IMR-90 (cell line): ENCODE measurements around the gene ST6GALNAC2. TPM values are rescaled to one million over a fixed set of nuclear protein-coding genes. Genes with fewer than 3 reads are reported as not detected.

Source experiments
- ATAC-seq: fragments of 200-7000 bp; cut with Tn5 transposase; 2 replicates; pipeline ENCODE4 v1.9.1; 2020; ENCODE audit warnings: low read depth, mild to moderate bottlenecking, moderate library complexity
- BruUV-seq: library from RNA; stranded (reverse); fragments of 400-500 nt; replicated peaks from 2 replicates; lab custom pipeline; 2021; lab: Mats Ljungman, UMichigan
- CTCF ChIA-PET: fragments of 300-600 bp; formaldehyde crosslinking; extraction: SDS; loops from one replicate; lab custom pipeline; 2021; ENCODE audit warnings: antibody characterized with exemption; lab: Yijun Ruan, JAX
- POLR2A ChIA-PET: fragments of 300-600 bp; sonication (Branson Sonifier 250); formaldehyde crosslinking; loops from one replicate; lab custom pipeline; 2022; ENCODE audit warnings: antibody characterized with exemption; ENCODE audit not compliant: unreplicated experiment; lab: Charles Lee
- DNase-seq: peaks from one replicate; pipeline ENCODE4 v3.0.0; 2013
- H2AFZ ChIP-seq: replicated peaks from 2 replicates; pipeline ENCODE3; 2013; ENCODE audit warnings: low read length, mild to moderate bottlenecking; ENCODE audit not compliant: poor library complexity
- H2AK5ac ChIP-seq: 2 replicates; pipeline ENCODE4 v1.6.1; 2013; ENCODE audit warnings: low read depth, low read length, inconsistent platforms
- H2AK9ac ChIP-seq: replicated peaks from 2 replicates; pipeline ENCODE3; 2013; ENCODE audit warnings: mild to moderate bottlenecking, low read depth, low read length, moderate library complexity; ENCODE audit not compliant: poor library complexity
- H2BK120ac ChIP-seq: 2 replicates; pipeline ENCODE4 v1.6.1; 2013; ENCODE audit warnings: low read depth, low read length, inconsistent platforms
- H2BK15ac ChIP-seq: 3 replicates; pipeline ENCODE4 v1.6.1; 2013; ENCODE audit warnings: low read depth, low read length, inconsistent platforms
- H2BK20ac ChIP-seq: 2 replicates; pipeline ENCODE4 v1.6.1; 2013; ENCODE audit warnings: low read depth, mild to moderate bottlenecking, inconsistent platforms, low read length, moderate library complexity
- H2BK5ac ChIP-seq: 2 replicates; pipeline ENCODE4 v1.6.1; 2013; ENCODE audit warnings: mild to moderate bottlenecking, low read depth, low read length, inconsistent platforms; ENCODE audit not compliant: poor library complexity, severe bottlenecking
- H3K14ac ChIP-seq: replicated peaks from 2 replicates; pipeline ENCODE4 v1.6.1; 2013; ENCODE audit warnings: low read depth, low read length, inconsistent platforms
- H3K18ac ChIP-seq: 2 replicates; pipeline ENCODE4 v1.6.1; 2013; ENCODE audit warnings: low read depth, low read length, control low read depth
- H3K23ac ChIP-seq: 2 replicates; pipeline ENCODE4 v1.6.1; 2013; ENCODE audit warnings: low read depth, low read length, inconsistent platforms
- H3K27ac ChIP-seq: 2 replicates; pipeline ENCODE4 v1.5.1; 2013; ENCODE audit warnings: mild to moderate bottlenecking, control low read depth, low read length; ENCODE audit not compliant: insufficient read depth
- H3K27me3 ChIP-seq: 2 replicates; pipeline ENCODE4 v1.6.1; 2013; ENCODE audit warnings: low read length; ENCODE audit not compliant: control insufficient read depth, insufficient read depth
- H3K36me3 ChIP-seq: 2 replicates; pipeline ENCODE4 v1.6.1; 2013; ENCODE audit warnings: low read length, mixed read lengths; ENCODE audit not compliant: control insufficient read depth, insufficient read depth
- H3K4ac ChIP-seq: 2 replicates; pipeline ENCODE4 v1.6.1; 2013; ENCODE audit warnings: low read depth, low read length, inconsistent platforms
- H3K4me1 ChIP-seq: 2 replicates; pipeline ENCODE4 v1.6.1; 2013; ENCODE audit warnings: low read length, mixed read lengths; ENCODE audit not compliant: control insufficient read depth, insufficient read depth
- H3K4me2 ChIP-seq: 2 replicates; pipeline ENCODE4 v1.6.1; 2013; ENCODE audit warnings: low read depth, mild to moderate bottlenecking, control low read depth, low read length, moderate library complexity
- H3K4me3 ChIP-seq: 2 replicates; pipeline ENCODE4 v1.5.1; 2013; ENCODE audit warnings: low read depth, mild to moderate bottlenecking, control low read depth, low read length, moderate library complexity; ENCODE audit not compliant: insufficient read depth
- H3K56ac ChIP-seq: 2 replicates; pipeline ENCODE4 v1.6.1; 2013; ENCODE audit warnings: low read length, inconsistent platforms; ENCODE audit not compliant: insufficient read depth; ENCODE audit errors: extremely low read depth
- H3K79me1 ChIP-seq, 2 experiments: 2 replicates each; pipeline ENCODE4 v1.6.1; 2013; ENCODE audit warnings: low read length in 2 of 2, inconsistent platforms in 1 of 2, low read depth in 1 of 2
- H3K9ac ChIP-seq: 2 replicates; pipeline ENCODE4 v1.6.1; 2013; ENCODE audit warnings: low read depth, low read length, control low read depth
- H3K9me1 ChIP-seq: 2 replicates; pipeline ENCODE4 v1.6.1; 2013; ENCODE audit warnings: low read length, inconsistent platforms; ENCODE audit not compliant: insufficient read depth
- H3K9me3 ChIP-seq: 2 replicates; pipeline ENCODE4 v1.6.1; 2013; ENCODE audit warnings: low read length; ENCODE audit not compliant: control insufficient read depth, insufficient read depth
- H4K20me1 ChIP-seq: 2 replicates; pipeline ENCODE4 v1.6.1; 2013; ENCODE audit warnings: low read length, inconsistent platforms; ENCODE audit not compliant: insufficient read depth
- H4K5ac ChIP-seq: 2 replicates; pipeline ENCODE4 v1.6.1; 2013; ENCODE audit warnings: mild to moderate bottlenecking, low read depth, low read length, control low read depth
- H4K8ac ChIP-seq, 2 experiments: 2 replicates each; pipeline ENCODE4 v1.6.1; 2013; ENCODE audit warnings: low read depth in 2 of 2, low read length in 2 of 2, control low read depth in 1 of 2, inconsistent platforms in 1 of 2
- H4K91ac ChIP-seq: 2 replicates; pipeline ENCODE4 v1.6.1; 2013; ENCODE audit warnings: low read depth, low read length, inconsistent platforms; ENCODE audit not compliant: insufficient read depth
- BHLHE40 ChIP-seq: fragments of 150-350 bp; IDR thresholded peaks from 2 replicates; pipeline ENCODE4 v1.6.1; 2016; ENCODE audit warnings: mild to moderate bottlenecking, low read depth, low read length
- CEBPB ChIP-seq: IDR thresholded peaks from 2 replicates; pipeline ENCODE4 v1.6.1; 2012; ENCODE audit warnings: low read depth, low read length, improper control_type of control experiment
- CHD1 ChIP-seq: IDR thresholded peaks from 2 replicates; pipeline ENCODE4 v1.6.1; 2012; ENCODE audit warnings: low read depth, low read length, improper control_type of control experiment
- MAFK ChIP-seq: IDR thresholded peaks from 2 replicates; pipeline ENCODE4 v1.6.1; 2012; ENCODE audit warnings: low read depth, low read length, improper control_type of control experiment
- MAZ ChIP-seq: IDR thresholded peaks from 2 replicates; pipeline ENCODE4 v1.6.1; 2012; ENCODE audit warnings: low read depth, mild to moderate bottlenecking, low read length, improper control_type of control experiment, moderate library complexity, borderline replicate concordance
- MXI1 ChIP-seq: IDR thresholded peaks from 2 replicates; pipeline ENCODE4 v1.6.1; 2012; ENCODE audit warnings: low read depth, mild to moderate bottlenecking, low read length, moderate library complexity, borderline replicate concordance
- NFE2L2 ChIP-seq: fragments of 150-350 bp; IDR thresholded peaks from 2 replicates; pipeline ENCODE4 v1.6.1; 2016; ENCODE audit warnings: low read depth, mild to moderate bottlenecking, low read length
- RAD21 ChIP-seq: IDR thresholded peaks from 2 replicates; pipeline ENCODE4 v1.6.1; 2012; ENCODE audit warnings: low read length, improper control_type of control experiment
- RCOR1 ChIP-seq: IDR thresholded peaks from 2 replicates; pipeline ENCODE4 v1.6.1; 2012; ENCODE audit warnings: mild to moderate bottlenecking, low read length, improper control_type of control experiment; ENCODE audit not compliant: insufficient replicate concordance
- WGBS, 2 experiments: methylation state at CpG; one replicate each; pipeline versions ENCODE4 v1.1.5 to v1.1.7; 2013; ENCODE audit warnings: missing lambda C conversion rate in 2 of 2; ENCODE audit not compliant: insufficient read length in 1 of 2; ENCODE audit errors: extremely low coverage in 2 of 2; 5-methylcytosine and 5-hydroxymethylcytosine counted together
- dilution Hi-C: fragments of 300-500 bp; cut with HindIII; formaldehyde crosslinking; loops from one replicate; pipeline ENCODE4 v1.14.3; 2018; ENCODE audit warnings: low sequenced_read_pairs; ENCODE audit not compliant: unreplicated experiment
- in situ Hi-C: fragments of 300-500 bp; cut with MboI; formaldehyde crosslinking; loops from 3 replicates; pipeline ENCODE4 v1.14.3; 2019; ENCODE audit warnings: low sequenced_read_pairs, inconsistent platforms, mixed read lengths
- intact Hi-C: fragments of 100-400 bp; cut with micrococcal nuclease; formaldehyde crosslinking; loops from 2 replicates; pipeline ENCODE4 v1.10.0; 2022
- polyA plus RNA-seq, 3 experiments: library from polyadenylated mRNA; depleted of rRNA; stranded (reverse); fragments of >200 nt; gene quantifications; 2 replicates each; pipeline ENCODE4 v1.2.3, GENCODE V29; 2012; ENCODE audit warnings: low replicate concordance in 1 of 3
- total RNA-seq: library from RNA; depleted of rRNA; stranded (reverse); fragments of >200 nt; gene quantifications from 2 replicates; pipeline ENCODE4 v1.2.3, GENCODE V29; 2012

Gene ST6GALNAC2
- total and polyA plus RNA-seq, 2 of the 4 experiments (the other 2 are of a cell fraction) = 0.10 TPM; not detected in 1

DNA sequence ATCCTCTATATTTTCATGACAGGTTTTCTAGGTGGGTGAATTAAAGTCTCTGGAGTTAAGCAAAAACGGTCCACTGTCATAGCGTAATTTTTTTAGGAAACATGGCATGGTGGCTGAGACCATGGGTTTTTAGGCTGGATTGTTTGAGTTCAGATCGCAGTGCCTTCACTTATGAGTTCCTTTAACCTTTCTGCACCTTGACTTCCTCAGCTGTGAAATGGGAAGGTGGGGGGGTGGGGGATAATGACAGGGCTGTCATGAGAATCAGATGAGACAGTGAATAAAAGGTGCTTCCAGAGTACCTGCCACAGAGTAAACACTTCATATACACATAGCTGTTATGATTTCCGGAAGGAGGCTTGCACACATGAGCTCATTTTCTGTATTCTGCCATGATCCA is 34.0 kb downstream of the ST6GALNAC2 start:
- CTCF ChIA-PET = no interaction called here
- Histone ChIP-seq H2AK9ac (peak overlapping the region; percentile 8), H3K23ac (peak overlapping the region; percentile 86; the same call in 1 of the 2 replicates), H3K9ac (no peak overlapping the region), H2BK20ac (peak overlapping the region; percentile 92), H2BK5ac (peak overlapping the region; percentile 82), H3K9me1 (peaks cover 12% of the 10 kb centered on the region), H3K27me3 (no peaks in the 10 kb centered on the region), H4K5ac (peak overlapping the region; percentile 77), H3K4ac (peak overlapping the region; percentile 91; the same call in 1 of the 2 replicates), H4K91ac (peak overlapping the region; percentile 91), H3K27ac (peak overlapping the region; percentile 83; the same call in 1 of the 2 replicates), H3K4me1 (peaks cover 13% of the 10 kb centered on the region), H3K36me3 (no peaks in the 10 kb centered on the region), H2AK5ac (no peak overlapping the region; the same call in 1 of the 2 replicates), H3K14ac (peak overlapping the region; percentile 97), H3K9me3 (no peaks in the 10 kb centered on the region), H2BK120ac (peak overlapping the region; percentile 96), H3K4me3 (no peak overlapping the region), H3K56ac (no peak overlapping the region), H2AFZ (no peak overlapping the region), H3K79me1 (peaks cover 3 to 16% of the 10 kb centered on the region in 2 experiments), H4K20me1 (peaks cover 5% of the 10 kb centered on the region; the same call in 1 of the 2 replicates), H3K4me2 (no peak overlapping the region), H4K8ac (peak overlapping the region; percentile 39 to 94; a peak in 3 of 4 replicates), H2BK15ac (0 out of 3 replicates have a peak overlapping the region, but pooled peaks have one; percentile 53), H3K18ac (peak overlapping the region; percentile 92)
- in situ Hi-C loops (no loop called here), dilution Hi-C loops (no loop called here), intact Hi-C loops (no loop called here)
- POLR2A ChIA-PET = no interaction called here
- DNase-seq = no peak
- ATAC-seq = no peak
- no CpG with 5 or more reads among the region's 4 CpGs for WGBS, 2 experiments
- TF ChIP-seq RCOR1 (no peak), NFE2L2 (no peak), CHD1 (no peak), MXI1 (no peak), MAFK (no peak), RAD21 (no peak), MAZ (no peak), BHLHE40 (no peak), CEBPB (no peak)
- BruUV-seq = no TSS peak
